Measurements from ENCODE around the gene NPAS1.
"Not testable (repeated sequence)": the region's sequence is repeated elsewhere in the genome, so short reads cannot be mapped to it uniquely, and the experiment has no call there.

NPAS1 gene

DNA sequence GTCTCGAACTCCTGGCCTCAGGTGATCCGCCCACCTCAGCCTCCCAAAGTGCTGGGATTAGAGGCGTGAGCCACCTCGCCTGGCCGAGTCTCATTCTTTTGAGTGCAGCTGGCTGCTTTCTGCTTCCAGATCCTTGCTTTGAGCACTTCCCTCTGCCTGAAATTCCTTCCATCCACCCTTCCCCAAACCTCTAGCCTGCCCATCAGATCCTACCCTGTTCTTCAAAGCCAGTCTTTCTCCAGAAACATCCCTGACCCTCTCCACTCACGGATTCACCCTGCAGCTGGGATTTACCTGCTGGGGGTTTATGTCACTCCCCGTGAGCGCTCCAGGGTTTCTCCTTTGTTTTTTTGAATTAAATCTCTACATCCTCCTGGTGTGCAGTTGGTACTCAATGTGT, 13.1 kb upstream of the NPAS1 start:
- no peak overlapping the region for H3K4me3 ChIP-seq (ENCODE audit: low read depth, low read length)
- TF ChIP-seq CTCF (IDR thresholded peaks at IDR 0.05; ENCODE audit: borderline replicate concordance, insufficient read depth, low read depth, low read length), result no peak

DNA sequence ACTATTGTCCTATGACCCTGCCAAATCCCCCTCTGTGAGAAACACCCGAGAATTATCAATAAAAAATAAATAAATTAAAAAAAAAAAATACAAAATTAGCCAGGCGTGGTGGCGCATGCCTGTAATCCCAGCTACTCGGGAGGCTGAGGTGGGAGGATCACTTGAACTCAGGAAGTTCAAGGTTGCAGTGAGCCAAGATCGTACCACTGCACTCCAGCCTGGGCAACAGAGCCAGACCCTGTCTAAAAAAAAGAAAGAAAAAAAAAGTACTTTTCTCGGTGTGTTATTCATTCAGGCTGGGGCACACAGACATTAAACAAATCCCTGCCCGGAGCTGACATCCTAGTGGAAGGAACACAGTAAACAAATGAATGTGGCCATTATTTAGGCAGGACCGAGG, 9.1 kb upstream of the NPAS1 start:
- not testable (repeated sequence) for H3K4me3 ChIP-seq (ENCODE audit: low read depth, low read length)

DNA sequence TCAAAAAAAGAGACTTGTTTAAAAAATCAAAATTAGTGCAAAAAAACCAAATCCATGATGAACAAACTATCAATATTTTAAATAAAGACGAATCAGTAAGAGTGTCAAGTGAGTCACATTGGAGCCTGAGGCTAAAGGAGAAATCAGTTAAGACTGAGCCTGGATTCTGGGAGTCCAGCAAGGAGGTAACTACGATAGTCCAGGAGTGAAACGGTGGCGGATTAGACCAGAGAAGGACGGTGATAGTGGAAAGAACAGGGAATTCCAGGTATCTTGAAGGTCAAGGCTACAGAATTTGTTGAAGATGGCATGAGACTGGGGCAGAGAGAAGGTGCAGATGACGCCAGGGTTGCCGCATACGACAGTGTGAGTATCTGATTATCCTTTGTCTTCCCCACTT, 7.0 kb upstream of the NPAS1 start:
- no peak overlapping the region for H3K4me3 ChIP-seq (ENCODE audit: low read depth, low read length)
- no peak for TF ChIP-seq CTCF (IDR thresholded peaks at IDR 0.05; ENCODE audit: borderline replicate concordance, insufficient read depth, low read depth, low read length)

GRCh38 chr19:47013041-47013517, 6.6 kb upstream of the NPAS1 start:
- H3K4me3 ChIP-seq (ENCODE audit: low read depth, low read length), result no peak overlapping the region
- TF ChIP-seq CTCF (IDR thresholded peaks at IDR 0.05; ENCODE audit: borderline replicate concordance, insufficient read depth, low read depth, low read length), result peak; percentile 99

DNA sequence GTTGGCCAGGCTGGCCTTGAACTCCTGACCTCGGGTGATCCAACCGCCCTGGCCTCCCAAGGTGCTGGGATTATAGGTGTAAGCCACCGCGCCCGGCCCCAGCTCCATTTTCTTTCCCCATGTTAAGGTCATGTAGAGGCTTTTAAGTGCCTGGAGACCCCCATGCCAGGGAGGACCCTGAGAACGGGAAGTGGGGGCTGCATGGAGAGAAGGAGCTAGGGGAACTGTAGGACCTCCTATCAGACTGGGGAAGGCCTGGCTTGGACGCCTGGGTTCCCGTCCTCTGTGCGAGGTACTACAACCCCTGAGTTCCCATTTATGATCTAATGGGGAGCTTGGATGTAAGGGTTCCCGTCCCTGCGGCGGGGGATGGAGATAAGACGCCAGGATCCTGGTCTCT, 714 bp upstream of the NPAS1 start:
- no peak for TF ChIP-seq CTCF (IDR thresholded peaks at IDR 0.05; ENCODE audit: borderline replicate concordance, insufficient read depth, low read depth, low read length)
- H3K4me3 ChIP-seq (ENCODE audit: low read depth, low read length), result no peak overlapping the region

DNA sequence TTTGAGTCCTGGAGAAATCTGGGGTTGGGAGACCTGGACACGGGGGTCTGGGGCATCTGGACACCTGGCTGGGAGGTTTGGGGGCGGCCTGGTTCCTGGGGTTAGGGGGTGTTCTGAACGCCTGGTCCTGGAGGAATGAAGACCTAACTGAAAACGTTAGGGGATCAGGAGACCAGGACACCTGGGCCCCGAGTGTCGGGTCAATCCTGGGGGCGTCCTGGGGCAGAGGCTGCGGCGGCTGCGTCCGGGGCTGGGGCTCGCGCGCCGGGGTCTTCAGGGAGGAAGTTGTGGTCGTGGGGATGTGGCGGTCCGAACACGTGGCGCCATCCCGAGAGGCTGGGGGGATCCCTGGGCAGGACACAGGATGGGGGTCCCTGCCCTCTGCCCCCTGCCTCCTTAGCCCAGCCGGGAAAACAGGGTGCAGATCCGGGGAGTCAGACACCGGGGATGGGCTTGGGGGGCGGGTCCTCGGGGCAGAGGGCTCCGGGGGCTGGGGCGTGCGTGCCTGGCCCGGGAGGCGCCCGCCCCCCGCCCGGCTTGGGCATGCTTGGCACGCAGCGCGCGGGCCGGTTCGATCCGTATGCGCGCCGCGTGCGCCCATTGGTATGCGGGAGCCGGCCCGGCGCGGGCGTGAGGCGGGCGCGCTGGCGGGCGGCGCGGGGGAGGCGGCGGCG, 632 bp downstream of the NPAS1 start:
- no peak overlapping the region for H3K4me3 ChIP-seq (ENCODE audit: low read depth, low read length)
- no peak for TF ChIP-seq CTCF (IDR thresholded peaks at IDR 0.05; ENCODE audit: borderline replicate concordance, insufficient read depth, low read depth, low read length)

DNA sequence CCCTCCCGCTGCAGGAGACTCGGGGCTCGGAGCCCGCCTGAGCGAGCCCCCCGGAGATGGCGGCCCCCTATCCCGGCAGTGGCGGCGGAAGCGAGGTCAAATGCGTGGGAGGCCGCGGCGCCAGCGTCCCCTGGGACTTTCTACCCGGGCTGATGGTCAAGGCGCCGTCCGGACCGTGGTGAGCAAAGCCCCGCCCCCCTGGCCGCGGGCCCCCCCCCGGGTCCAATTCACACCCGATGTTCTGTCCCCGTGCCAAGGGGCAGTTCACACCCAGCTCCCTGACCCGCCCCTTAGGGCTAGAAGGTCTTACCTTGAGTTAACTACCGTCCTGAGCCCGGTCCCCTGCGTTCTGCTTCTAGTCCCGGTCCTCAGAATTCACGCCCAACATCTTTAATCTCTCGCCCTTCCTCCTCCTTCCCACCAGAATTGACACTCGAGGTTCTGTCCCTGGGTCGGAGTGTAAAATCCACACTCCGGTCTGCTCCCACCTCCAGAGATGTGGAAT, 1.4 kb downstream of the NPAS1 start:
- no peak overlapping the region for H3K4me3 ChIP-seq (ENCODE audit: low read depth, low read length)
- no peak for TF ChIP-seq CTCF (IDR thresholded peaks at IDR 0.05; ENCODE audit: borderline replicate concordance, insufficient read depth, low read depth, low read length)

All from GM12875 (cell line).